HEK293T (cell line): Measurements from ENCODE around the gene POLD1.
"Not testable (repeated sequence)": the region's sequence is repeated elsewhere in the genome, so short reads cannot be mapped to it uniquely, and the experiment has no call there.

Experiments
- CTCF ChIA-PET: fragments of 350-600 bp; formaldehyde crosslinking; extraction: SDS; loops from one replicate; lab custom pipeline; 2021; ENCODE audit warnings: antibody characterized with exemption, inconsistent platforms; lab: Yijun Ruan, JAX
- POLR2A ChIA-PET: fragments of 350-600 bp; formaldehyde crosslinking; extraction: SDS; loops from one replicate; lab custom pipeline; 2020; ENCODE audit warnings: antibody characterized with exemption, inconsistent platforms; lab: Yijun Ruan, JAX
- DNase-seq: peaks from one replicate; pipeline ENCODE4 v3.0.0; 2012; ENCODE audit warnings: mixed read lengths; ENCODE audit errors: extremely low spot score
- ARNT ChIP-seq: fragments of 450-650 bp; IDR thresholded peaks from 2 replicates; pipeline ENCODE4 v1.6.1; 2017; ENCODE audit warnings: mild to moderate bottlenecking
- BHLHE40 ChIP-seq: fragments of 450-650 bp; IDR thresholded peaks from 2 replicates; pipeline ENCODE4 v1.6.1; 2016; ENCODE audit warnings: mild to moderate bottlenecking, moderate library complexity, borderline replicate concordance
- CTBP1 ChIP-seq: fragments of 450-650 bp; IDR thresholded peaks from 2 replicates; pipeline ENCODE4 v1.6.1; 2016; ENCODE audit warnings: borderline replicate concordance
- ELF4 ChIP-seq: fragments of 450-650 bp; IDR thresholded peaks from 2 replicates; pipeline ENCODE4 v1.6.1; 2017; ENCODE audit warnings: antibody characterized with exemption
- FOXA1 ChIP-seq: fragments of 450-650 bp; IDR thresholded peaks from 2 replicates; pipeline ENCODE4 v1.6.1; 2016; ENCODE audit warnings: mild to moderate bottlenecking
- FOXK2 ChIP-seq: fragments of 450-650 bp; IDR thresholded peaks from 2 replicates; pipeline ENCODE4 v1.6.1; 2016; ENCODE audit warnings: mild to moderate bottlenecking
- FOXM1 ChIP-seq: fragments of 450-650 bp; IDR thresholded peaks from 2 replicates; pipeline ENCODE4 v1.6.1; 2017; ENCODE audit warnings: mild to moderate bottlenecking, borderline replicate concordance
- HDGF ChIP-seq: fragments of 450-650 bp; IDR thresholded peaks from 2 replicates; pipeline ENCODE4 v1.6.1; 2017; ENCODE audit warnings: antibody characterized with exemption, borderline replicate concordance
- L3MBTL2 ChIP-seq: fragments of 450-650 bp; conservative IDR thresholded peaks from 2 replicates; pipeline ENCODE4 v1.6.1; 2016; ENCODE audit warnings: mild to moderate bottlenecking
- LEF1 ChIP-seq: fragments of 450-650 bp; IDR thresholded peaks from 2 replicates; pipeline ENCODE4 v1.6.1; 2017; ENCODE audit warnings: mild to moderate bottlenecking, borderline replicate concordance
- NFRKB ChIP-seq: fragments of 450-650 bp; IDR thresholded peaks from 2 replicates; pipeline ENCODE4 v1.6.1; 2016; ENCODE audit warnings: mild to moderate bottlenecking, moderate library complexity
- PKNOX1 ChIP-seq: fragments of 450-650 bp; IDR thresholded peaks from 2 replicates; pipeline ENCODE4 v1.6.1; 2016
- SP1 ChIP-seq: fragments of 450-650 bp; IDR thresholded peaks from 2 replicates; pipeline ENCODE4 v1.6.1; 2017
- SUZ12 ChIP-seq: fragments of 450-650 bp; IDR thresholded peaks from 2 replicates; pipeline ENCODE4 v1.6.1; 2016; ENCODE audit warnings: mild to moderate bottlenecking
- TARDBP ChIP-seq: fragments of 450-650 bp; IDR thresholded peaks from 2 replicates; pipeline ENCODE4 v1.6.1; 2016
- ZNF384 ChIP-seq: fragments of 450-650 bp; IDR thresholded peaks from 2 replicates; pipeline ENCODE4 v1.6.1; 2016

Gene POLD1

DNA sequence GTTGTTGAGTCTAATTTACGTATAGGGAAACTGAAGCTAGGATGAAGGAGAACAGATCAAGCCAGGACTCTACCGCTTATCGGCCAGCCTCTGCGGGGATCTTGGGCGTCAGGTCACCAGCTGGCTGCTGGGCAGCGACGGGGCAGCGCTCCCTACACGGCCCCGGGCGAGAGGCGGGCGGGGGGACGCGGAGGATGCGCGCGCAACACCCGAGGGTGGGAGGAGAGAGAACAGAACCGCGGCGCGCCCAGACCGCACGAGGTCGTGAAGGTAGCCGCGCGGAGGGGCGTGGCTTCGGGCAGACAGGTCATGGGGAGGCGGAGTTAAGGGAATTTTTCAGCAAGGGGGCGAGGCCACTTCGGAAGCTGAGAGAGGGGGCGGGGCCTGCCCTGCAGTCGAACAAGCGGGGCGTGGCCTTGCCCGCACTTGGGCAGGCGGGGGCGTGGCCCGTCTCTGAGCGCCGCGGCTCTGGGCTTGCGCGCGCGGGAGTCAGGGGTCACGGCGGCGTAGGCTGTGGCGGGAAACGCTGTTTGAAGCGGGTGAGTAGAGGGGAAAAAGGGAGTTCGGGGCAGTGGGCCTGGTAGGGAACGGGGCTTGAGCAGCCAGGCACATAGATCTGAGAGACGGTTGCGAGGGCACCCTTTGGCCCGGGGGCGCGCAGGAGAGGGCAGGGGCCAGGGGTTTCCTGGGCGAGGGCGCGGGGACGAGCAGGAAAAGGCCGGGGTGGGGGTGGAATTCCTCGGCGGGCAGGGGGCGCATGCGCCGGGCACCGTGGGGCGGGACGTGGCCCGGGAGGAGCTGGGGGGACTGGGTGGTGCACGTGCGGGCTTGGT, at the start of gene POLD1:
Gene POLD1, plus strand, starts transcription at position 496 of the 833 bp plus-strand sequence. CDS start 14,505 bp downstream, outside the sequence.
- CTCF ChIA-PET = interaction anchor here (1.3 to 2.2 kb wide), 2 partner anchors 15 to 172 kb away, joined by 3 to 4 read pairs; no protein-coding TSS in a partner anchor
- TF ChIP-seq BHLHE40 (no peak), HDGF (peak; percentile 80; the same call in 1 of the 2 replicates), NFRKB (no peak), PKNOX1 (no peak), SUZ12 (no peak), FOXK2 (no peak), ELF4 (no peak), FOXM1 (no peak), CTBP1 (no peak), ARNT (no peak), LEF1 (no peak), L3MBTL2 (peak; percentile 62), ZNF384 (no peak), TARDBP (no peak), SP1 (no peak), FOXA1 (no peak)
- POLR2A ChIA-PET = interaction anchor here (0.6 to 2.3 kb wide), 15 partner anchors 9 to 84 kb away, joined by 3 to 27 read pairs (median 4); partner anchors contain the start of gene NR1H2
- peak; percentile 99 for DNase-seq

GRCh38 chr19:50334741-50335421, 49.3 kb upstream of the POLD1 start:
- no peak for TF ChIP-seq BHLHE40
- no peak for TF ChIP-seq NFRKB
- no peak for TF ChIP-seq TARDBP
- TF ChIP-seq FOXM1 = no peak
- TF ChIP-seq ELF4 = no peak
- no peak for TF ChIP-seq SP1
- TF ChIP-seq HDGF = no peak
- no peak for TF ChIP-seq FOXK2
- no peak for TF ChIP-seq ZNF384
- TF ChIP-seq L3MBTL2 = no peak
- TF ChIP-seq ARNT = no peak
- no peak for TF ChIP-seq PKNOX1
- no peak for TF ChIP-seq FOXA1
- no peak for TF ChIP-seq SUZ12
- TF ChIP-seq LEF1 = no peak
- no peak for TF ChIP-seq CTBP1
- no peak for DNase-seq
- POLR2A ChIA-PET = interaction anchor here (1.0 kb wide), 1 partner anchor 50 kb away, joined by 3 read pairs; the partner anchor contains the start of gene POLD1
- CTCF ChIA-PET = no interaction called here

- POLR2A ChIA-PET, DNase-seq: not testable (repeated sequence)
These were observed 47.1 kb upstream of the POLD1 start for GRCh38 chr19:50337031-50337430.

DNA sequence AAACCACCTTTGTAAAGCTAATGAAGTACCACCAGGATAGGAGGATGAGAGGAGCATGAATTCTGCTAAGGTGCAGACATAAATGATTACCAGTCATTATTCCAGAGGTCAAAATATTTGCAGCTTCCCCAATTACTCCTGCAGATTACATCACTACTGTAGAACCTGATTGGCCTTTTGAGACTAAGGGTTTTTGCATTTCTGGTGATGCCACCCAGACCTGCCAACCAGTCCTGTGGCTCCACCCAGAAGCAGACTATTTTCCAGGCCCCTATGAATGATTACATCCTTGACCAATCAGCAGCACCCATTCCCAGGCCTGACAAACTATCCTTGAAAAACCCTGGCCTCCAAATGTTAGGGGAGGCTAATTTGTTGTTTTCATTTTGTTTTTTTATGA, 43.8 kb upstream of the POLD1 start:
- DNase-seq = no peak
- ChIA-PET CTCF (no interaction called here), POLR2A (no interaction called here)
- no peak for TF ChIP-seq NFRKB
- no peak for TF ChIP-seq CTBP1
- TF ChIP-seq PKNOX1 = no peak
- TF ChIP-seq ARNT = no peak
- TF ChIP-seq HDGF = no peak
- TF ChIP-seq ELF4 = no peak
- no peak for TF ChIP-seq LEF1

More at GRCh38 chr19:50337031-50337430, 47.1 kb upstream of the POLD1 start:
- CTCF ChIA-PET = not testable (repeated sequence)

DNA sequence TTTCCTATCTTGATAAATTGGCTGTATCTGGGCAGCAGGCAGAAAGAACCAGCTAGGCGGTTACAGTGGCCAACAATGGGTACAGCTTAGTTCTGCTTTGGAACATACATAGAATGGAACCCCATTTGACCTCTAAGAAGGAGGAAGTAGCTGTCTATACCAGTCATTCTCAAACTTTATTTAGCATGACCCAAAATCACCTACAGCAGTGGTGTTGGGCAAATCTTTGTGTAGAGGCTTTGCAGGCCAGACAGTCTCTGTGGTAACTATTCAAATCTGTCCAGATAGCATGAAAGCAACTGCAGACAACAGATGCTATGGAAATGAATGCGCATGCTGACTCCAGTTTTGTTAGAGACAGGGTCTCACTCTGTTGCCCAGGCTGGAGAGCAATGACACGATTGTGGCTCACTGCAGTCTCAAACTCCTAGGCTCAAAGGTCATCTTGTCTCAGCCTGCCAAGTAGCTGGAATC, 43.0 kb upstream of the POLD1 start:
- POLR2A ChIA-PET = no interaction called here
- TF ChIP-seq ZNF384 (no peak), BHLHE40 (no peak), HDGF (no peak), SP1 (no peak), FOXM1 (no peak), L3MBTL2 (no peak), TARDBP (no peak), LEF1 (no peak), FOXA1 (no peak), ELF4 (no peak), FOXK2 (no peak), PKNOX1 (no peak), NFRKB (no peak), CTBP1 (no peak), SUZ12 (no peak), ARNT (no peak)
- no peak for DNase-seq
- CTCF ChIA-PET = no interaction called here
